HG02642 (cell line): ENCODE results near the gene SYT17.

Source experiments
- ATAC-seq: cut with Tn5 transposase; IDR thresholded peaks from one replicate; pipeline ENCODE4 v1.9.1; 2021; ENCODE audit warnings: mild to moderate bottlenecking; ENCODE audit not compliant: unreplicated experiment, poor library complexity

The SYT17 gene

DNA sequence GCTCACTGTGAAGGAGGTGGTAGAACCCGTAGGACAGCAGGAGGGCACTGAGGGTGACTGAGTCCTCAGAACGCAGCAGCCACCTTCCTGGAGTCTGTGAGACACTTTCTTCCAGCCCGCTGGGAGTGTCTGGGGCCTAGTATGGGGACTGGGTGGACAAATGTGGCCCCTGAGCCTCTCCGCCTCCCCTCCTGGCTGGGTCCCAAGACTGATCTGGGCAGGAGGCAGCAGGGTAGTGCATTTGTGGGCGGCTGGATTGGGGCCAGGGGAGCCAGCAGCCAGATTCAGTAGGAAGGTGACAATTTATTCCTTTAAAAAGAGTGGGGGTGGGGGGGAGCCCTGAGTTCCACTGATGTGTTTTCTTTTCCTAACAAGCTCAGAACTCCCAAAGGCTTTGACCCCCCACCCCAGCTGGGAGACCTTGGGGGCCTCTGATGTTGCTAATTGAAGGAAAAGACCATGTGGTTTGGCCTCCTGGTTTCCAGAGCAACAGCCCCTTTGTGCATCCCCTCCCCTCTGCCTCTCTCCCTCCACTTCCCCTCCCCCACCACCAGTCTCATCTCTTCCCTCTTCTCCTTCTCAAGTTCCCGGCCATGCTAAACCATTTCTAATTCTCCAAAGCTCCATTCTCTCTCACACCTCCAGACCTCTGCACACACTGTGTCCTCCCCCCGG, 121.9 kb downstream of the SYT17 start:
- no peak for ATAC-seq

DNA sequence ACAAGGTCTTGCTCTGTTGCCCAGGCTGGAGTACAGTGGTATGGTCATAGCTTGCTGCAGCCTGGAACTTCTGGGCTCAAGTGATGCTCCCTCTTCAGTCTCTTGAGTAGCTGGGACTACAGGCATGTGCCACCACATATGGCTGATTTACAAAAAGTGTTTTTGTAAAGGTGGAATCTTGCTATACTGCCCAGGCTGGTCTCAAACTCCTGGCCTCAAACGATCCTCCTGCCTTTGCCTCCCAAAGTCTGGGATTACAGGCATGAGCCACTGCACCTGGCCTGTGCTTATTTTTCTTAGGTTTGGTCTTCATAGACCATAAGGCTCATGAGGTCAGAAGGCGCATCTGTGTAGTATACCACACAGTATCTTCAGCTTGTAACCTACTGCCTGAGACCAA, 122.8 kb downstream of the SYT17 start:
- no peak for ATAC-seq

DNA sequence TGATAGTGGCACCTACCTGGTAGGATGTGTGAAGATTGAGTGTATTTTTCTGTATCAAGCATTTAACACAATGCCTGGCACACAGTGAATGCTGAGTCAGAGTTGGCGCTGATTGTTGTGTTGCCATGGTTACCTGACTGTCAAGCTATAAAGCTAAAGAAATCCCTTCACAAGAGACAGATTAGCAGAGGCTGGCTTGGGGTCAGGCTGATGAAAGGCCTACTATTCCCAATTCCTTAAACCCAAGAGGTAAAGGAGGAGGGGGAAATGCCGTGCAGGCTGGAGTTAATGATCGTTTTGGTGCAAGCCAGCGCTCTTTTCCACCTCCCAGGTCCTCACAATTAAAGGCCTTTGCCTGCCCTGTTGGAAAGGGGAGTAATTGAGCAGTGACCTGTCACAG, 123.4 kb downstream of the SYT17 start:
- no peak for ATAC-seq

DNA sequence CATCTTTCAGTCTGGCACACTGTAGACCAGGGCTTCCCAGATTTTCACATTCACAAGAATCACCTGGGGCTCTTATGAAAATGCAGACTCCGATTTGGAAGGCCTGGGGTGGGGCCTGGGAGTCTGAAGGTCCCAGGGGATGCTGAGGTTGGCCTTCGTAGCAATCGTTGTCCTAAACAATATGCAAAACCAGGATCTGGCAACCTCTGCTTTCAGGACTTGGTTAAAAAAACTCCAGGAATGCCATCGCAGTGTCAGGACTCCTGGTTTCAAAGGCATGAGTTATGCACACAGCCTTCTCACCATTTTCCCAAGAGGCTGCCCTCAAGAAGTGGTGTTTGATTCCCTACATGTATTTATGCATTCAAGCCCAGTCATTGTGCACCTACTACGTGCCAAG, 124.1 kb downstream of the SYT17 start:
- no peak for ATAC-seq

DNA sequence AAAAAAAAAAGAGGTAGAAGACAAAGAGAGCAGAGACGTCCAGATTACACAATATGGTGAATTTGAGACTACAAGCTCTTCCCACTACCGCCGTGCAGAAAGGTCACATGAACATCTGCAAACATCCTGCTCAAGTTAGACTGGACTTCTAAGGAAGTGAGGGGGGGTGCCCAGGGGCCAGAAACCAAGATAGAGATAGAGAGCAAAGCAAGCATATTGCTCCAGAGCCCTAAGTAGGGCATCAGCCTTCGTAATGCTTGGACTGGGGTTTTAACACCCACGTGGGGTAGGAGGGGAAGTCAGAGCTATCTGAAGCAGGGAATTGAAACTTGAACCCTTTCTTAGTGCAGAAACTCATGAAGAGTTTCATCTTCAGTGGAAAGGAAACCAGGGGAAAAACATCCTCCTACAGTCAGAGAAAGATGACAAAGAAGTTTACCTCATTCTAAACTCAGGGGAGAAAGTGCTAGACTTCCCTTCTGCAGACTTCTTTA, 126.2 kb downstream of the SYT17 start:
- ATAC-seq: peak; percentile 84

DNA sequence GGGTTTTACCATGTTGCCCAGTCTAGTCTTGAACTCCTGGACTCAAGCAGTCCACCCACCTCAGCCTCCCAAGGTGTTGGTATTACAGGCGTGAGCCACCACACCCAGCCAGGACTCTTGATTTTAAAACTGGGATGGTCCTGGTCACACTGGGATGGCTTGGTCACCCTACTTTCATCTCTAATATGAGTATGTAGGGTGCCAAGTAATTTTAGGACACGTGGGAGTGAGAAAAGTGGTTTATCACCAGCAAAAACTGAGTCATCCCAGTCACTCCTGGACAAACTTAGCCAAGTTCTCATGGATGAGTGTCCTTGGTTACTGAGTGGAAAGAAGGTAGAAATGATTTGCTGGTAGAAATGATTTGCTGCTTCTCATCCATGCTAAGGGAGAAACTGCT, 127.4 kb downstream of the SYT17 start:
- no peak for ATAC-seq

DNA sequence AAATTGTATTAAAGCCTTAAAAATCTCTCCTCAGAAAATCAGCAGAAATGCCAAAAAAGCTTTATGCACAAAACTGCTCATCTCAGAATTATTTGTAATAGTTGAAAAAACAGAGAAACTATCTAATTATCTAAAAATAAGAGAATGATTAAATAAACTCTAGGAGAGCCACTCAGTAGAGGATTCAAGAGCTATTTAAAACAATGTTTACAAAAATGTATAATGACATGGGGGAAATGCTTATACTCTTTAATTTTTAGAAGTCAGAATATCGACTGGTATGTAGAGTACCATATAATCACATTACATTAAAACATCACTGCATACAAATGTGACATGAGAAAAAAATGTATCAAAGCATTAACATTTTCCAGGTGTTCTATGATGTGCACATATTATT, 129.4 kb downstream of the SYT17 start:
- no peak for ATAC-seq

DNA sequence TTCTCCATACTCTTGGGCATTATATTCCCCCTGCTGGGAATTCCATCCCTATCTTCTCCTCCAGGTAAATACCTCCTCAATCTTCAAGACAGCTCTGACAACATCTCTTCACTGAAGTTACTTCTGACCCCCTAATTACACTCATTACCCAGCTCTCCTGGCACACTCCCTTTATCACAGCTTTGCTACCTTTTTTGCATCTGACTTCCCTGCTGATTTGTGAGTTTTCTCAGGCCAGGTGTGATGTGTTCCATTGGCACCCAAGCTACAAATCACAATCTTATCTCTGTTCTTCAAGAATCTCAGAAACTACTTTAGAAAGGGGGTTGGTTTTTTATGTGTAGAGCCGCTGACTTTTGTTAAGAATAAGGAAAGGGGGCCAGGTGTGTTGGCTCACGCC, 131.5 kb downstream of the SYT17 start:
- ATAC-seq: no peak

DNA sequence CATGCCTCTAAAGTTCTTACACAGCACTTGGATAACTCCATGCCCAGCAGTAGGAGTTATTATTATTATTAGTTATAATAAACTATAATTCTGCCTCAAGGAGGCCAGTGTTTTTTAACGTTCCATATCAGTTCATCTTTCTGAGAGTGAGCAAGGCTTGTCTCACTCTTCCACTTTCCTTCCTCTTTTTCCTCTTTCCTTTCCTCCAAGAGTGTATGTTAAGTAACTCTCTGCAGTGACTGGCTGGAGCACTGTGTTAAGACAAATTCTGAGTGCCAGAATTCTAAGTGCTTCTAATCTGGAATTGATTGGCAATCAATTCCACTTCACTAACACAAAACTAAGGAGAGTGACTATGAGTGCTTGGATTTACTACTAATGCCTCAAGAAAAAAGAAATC, 133.9 kb downstream of the SYT17 start:
- no peak for ATAC-seq

DNA sequence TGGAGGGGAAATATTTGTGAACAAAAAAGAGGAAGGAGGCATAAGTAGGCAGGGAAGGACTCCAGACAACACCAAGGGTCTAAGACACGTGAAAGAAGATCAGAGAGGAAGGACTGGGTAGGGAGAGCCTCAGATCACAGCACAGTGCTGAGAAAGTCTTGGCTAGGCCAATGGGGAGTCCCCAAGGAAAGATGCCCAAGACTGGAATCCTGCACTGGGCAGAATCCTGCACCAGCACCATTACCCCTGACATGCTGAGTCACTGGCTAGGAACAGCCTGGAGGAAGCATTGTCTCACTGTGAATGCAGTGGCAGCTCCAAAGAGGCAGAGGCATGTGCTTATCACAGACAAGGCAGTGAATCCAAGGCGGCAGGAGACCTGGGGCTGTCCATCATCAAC, 136.7 kb downstream of the SYT17 start:
- ATAC-seq: no peak

DNA sequence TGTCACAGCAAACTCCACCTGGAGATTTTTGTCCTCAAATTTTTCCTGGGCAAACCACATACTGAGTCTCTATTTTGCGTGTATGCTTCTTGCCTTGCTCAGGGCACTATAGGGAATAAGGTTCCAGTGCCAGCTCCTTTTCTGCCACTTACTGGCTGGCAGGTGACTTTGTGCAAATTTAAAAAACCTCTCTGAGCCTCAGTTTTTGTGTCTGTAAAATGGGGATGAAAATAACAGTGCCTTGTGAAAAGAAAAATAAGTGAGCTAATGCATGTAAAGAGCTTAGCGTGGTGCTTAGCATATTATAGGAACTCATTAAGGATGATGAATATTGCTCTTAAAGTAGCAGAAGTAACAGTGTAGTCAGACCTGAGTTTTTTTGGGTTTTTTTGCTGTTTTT, 137.4 kb downstream of the SYT17 start:
- no peak for ATAC-seq

DNA sequence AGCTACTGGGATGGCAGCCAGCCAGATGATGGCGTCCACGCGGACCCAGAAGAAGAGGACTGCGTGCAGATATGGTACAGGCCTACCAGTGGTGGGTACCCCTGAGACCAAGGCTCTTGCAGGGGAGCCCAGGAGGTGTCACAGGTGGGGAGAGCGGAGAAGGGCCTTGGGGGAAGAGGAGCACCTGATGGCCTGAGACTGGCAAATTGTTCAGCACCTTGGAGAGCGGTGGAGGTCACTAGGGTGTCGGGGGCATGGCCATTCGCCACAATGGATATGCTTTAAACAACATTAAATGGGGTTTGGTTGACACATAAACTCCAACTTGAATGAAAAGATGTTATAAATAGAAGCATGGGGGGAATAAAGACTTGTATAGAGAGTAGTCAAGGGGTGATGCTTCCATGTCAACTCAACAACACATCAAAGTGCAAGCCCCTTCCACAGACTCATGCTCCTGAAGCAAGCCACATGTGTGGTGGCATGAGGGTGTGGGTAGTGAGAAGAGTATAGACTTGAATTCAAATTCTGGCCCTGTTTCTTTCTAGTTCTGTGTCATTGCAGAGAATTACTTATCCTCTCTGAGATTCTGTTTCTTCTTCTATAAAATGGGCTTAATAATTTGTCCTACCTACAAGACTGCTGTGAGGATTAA, 139.7 kb downstream of the SYT17 start:
- no peak for ATAC-seq

DNA sequence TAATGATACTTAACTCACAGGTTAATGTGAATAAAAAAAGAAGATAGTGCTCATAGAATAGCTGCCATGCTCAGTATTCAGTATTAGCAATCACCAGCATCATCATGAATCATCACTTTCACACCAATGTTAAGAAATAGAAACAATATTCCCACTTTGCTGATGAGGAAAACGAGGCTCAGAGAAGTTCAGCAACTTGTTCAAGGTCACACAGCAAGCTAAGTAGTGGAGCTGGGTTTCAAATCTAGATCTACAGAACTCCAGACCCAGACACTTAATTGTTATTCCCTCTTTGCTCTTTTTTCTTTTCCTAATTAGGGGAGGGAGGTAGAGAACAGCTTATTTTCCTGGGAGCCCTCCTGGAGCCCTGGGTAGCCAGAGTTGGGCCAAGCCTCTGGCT, 140.4 kb downstream of the SYT17 start:
- ATAC-seq: no peak

DNA sequence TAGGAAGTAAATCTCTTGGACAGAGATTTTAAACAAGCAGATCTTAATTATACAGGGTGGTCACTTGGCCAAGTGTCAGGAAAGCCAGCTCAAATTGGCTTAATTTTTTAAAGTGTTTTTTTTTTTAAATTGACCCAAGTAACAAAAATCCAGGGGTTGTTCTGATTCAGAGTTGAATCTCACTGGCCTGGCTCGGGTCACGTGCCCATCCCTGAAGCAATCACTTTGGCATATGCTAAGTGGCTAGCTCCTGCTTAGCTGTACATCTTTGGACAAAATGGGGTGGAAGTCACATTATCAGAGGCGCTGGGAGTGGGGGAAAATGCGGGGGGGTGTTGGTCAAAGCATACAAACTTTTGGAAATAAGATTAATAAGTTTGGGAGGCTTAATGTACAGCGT, 141.1 kb downstream of the SYT17 start:
- no peak for ATAC-seq

DNA sequence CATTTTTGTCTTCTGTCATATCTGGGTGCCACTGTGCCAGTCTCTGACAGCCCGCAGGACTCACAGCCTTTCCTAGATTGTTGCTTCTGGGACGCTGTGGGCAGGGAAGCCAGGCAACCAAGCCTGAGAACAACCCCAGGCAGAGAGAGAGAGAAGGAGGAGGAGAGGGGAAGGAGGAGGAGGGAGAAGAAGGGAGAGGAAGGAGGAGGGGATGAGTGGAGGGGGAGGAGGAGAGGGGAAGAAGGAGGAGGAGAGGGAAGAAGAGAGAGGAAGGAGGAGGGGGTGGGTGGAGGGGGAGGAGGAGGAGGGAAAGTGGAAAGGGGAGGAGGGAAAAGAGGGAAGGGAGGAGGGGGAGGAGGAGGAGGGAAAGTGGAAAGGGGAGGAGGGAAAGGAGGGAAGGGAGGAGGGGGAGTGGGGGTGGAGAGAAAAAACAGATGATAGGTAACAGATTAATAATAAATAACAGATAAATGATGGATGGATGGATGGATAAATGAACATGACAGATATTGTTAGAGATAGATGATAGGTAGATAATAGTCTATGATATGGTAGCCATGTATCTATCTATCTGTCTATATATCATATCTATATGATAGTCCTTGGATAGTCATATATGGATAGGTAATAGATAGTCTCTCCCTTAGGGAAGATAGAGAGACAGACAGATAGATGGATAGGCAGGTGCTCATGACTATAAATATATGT, 146.8 kb downstream of the SYT17 start:
- ATAC-seq: no peak

DNA sequence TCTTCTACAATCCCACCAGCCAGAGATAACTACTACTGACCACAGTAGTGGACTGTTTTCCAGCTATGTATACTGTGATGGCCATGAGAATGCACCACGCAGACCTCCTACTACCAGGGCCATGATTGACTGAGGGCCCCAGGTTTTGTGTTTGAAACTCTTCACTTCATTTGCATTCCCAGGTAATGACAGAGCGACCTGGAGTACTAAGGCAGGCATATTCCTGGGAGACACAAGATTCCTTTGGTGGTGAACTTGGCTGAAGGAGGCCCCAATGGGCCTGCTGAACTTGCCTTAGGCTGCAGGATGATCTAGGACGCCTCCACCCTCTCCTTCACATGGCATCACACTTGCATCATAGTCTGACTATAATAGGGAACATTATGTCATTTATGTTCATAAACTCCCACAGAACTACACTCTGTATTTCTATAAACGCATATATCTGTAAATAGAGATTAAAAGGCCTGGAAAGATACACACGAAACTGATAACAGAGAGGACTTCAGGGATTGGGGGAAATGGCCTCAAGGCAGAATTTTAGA, 147.9 kb downstream of the SYT17 start:
- no peak for ATAC-seq

DNA sequence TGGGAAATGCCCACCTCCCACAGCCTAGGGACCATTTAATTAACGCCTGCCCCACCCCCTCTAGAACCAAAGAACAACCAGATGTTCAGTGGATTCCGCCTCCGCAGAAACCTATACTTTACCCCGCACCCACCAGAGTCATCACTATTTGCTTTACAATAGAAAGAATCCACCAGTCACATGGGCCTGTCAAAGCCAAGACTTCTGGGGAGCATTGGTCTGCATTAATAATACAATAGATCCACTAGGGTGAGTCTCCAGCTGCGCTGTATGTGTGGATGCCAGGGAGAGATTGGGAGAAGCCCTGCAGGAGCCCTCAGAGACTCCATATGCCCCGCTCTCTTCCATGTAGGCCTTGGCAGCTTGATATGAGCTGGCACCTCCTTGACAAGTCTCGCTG, 148.8 kb downstream of the SYT17 start:
- no peak for ATAC-seq
